Neural cell (in vitro differentiated cells): ENCODE results near the gene P2RY6.

Experiments
- EZH2 ChIP-seq: fragments of 200-600, 300-800 bp; shearing (Covaris generic), sonication (generic); IDR thresholded peaks from 2 replicates; pipeline ENCODE4 v1.6.1; 2014; ENCODE audit warnings: antibody characterized with exemption, low read length, borderline replicate concordance, mild to moderate bottlenecking; ENCODE audit not compliant: insufficient read depth, poor library complexity, severe bottlenecking
- POLR2AphosphoS5 ChIP-seq: IDR thresholded peaks from 2 replicates; pipeline ENCODE4 v1.6.1; 2012
- SMC3 ChIP-seq: fragments of 450-650 bp; conservative IDR thresholded peaks from 2 replicates; pipeline ENCODE4 v1.6.1; 2014; ENCODE audit warnings: antibody characterized with exemption, mild to moderate bottlenecking, moderate library complexity; ENCODE audit not compliant: poor library complexity
- TF ChIP-seq, protein P1 (sequence below): fragments of 450-650 bp; IDR thresholded peaks from 2 replicates; pipeline ENCODE4 v1.5.1; 2014; ENCODE audit warnings: antibody characterized with exemption, mild to moderate bottlenecking, moderate library complexity; ENCODE audit not compliant: poor library complexity, severe bottlenecking

DNA sequence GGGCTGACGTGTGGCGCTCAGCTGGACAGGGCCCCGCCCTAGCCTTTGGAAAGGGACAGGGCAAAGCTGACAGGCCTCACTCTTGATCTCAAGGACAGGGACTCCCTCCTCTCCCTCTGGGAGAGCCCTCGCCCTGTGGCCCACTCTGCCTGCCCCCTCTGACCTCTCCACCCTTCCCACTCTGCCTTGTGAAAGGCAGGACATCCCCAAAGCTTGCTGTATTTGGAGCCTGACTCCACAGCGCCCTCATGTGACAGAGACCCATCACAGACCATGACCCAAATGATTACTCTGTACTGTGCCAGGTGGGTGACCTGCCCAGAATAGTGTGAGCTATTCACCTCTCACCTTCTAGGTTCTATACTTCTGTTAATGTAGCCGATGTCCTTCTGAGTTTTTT lies 35.3 kb upstream of the P2RY6 start:
- TF ChIP-seq, protein P1, sequence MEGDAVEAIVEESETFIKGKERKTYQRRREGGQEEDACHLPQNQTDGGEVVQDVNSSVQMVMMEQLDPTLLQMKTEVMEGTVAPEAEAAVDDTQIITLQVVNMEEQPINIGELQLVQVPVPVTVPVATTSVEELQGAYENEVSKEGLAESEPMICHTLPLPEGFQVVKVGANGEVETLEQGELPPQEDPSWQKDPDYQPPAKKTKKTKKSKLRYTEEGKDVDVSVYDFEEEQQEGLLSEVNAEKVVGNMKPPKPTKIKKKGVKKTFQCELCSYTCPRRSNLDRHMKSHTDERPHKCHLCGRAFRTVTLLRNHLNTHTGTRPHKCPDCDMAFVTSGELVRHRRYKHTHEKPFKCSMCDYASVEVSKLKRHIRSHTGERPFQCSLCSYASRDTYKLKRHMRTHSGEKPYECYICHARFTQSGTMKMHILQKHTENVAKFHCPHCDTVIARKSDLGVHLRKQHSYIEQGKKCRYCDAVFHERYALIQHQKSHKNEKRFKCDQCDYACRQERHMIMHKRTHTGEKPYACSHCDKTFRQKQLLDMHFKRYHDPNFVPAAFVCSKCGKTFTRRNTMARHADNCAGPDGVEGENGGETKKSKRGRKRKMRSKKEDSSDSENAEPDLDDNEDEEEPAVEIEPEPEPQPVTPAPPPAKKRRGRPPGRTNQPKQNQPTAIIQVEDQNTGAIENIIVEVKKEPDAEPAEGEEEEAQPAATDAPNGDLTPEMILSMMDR = no peak
- TF ChIP-seq EZH2 (no peak), SMC3 (no peak), POLR2AphosphoS5 (no peak)
